ENCODE data around the gene PPP1R1A.

GRCh38 chr12:54603872-54604271, 15.4 kb upstream of the PPP1R1A start:
- TF ChIP-seq POLR2AphosphoS5 (IDR thresholded peaks at IDR 0.05) (no peak), CTCF (IDR thresholded peaks at IDR 0.05 in 8 of 11, conservative IDR thresholded peaks at IDR 0.05 in 3 of 11) (no peak), POLR2A (IDR thresholded peaks at IDR 0.05) (no peak)
